Peyer's patch (tissue), 4 donors: ENCODE results near the gene HAND2.

Experiments used
- POLR2A ChIP-seq, 2 donors: fragments of 450-650 bp; IDR thresholded peaks; one replicate each; pipeline ENCODE4 v1.5.1; 2017; ENCODE audit warnings: antibody characterized with exemption in 2 of 2, mild to moderate bottlenecking in 2 of 2, moderate library complexity in 2 of 2
- TF ChIP-seq, protein P1 (sequence below), 6 experiments: fragments of 450-650 bp in 4 of 6; fragments of 200-600 bp in 2 of 6; sonication (generic) in 1 of 6; IDR thresholded peaks; one replicate each; pipeline ENCODE4 v1.5.1; 2017 to 2019; ENCODE audit warnings: antibody characterized with exemption in 6 of 6, mild to moderate bottlenecking in 3 of 6, moderate library complexity in 1 of 6

DNA sequence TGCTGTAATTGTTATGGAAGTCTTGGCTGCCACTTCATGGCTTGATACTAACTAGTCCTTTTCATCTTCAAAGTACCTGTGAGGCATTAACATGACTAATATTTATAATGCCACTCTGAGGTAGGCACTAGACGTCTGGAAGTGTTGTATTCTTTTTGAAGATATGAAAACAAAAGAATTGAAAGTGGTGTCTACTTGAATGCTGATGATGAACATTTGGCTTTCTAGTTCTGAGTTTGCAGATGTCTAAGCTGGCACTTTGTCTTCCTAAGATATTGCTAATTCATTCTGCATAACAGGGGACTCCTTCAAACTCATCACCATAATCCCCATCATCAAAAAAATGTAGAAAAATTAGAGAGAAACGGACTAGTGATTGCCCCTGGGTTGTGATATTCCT, 41.6 kb upstream of the HAND2 start:
- TF ChIP-seq POLR2A (IDR thresholded peaks at IDR 0.05) = no peak
- TF ChIP-seq, protein P1, sequence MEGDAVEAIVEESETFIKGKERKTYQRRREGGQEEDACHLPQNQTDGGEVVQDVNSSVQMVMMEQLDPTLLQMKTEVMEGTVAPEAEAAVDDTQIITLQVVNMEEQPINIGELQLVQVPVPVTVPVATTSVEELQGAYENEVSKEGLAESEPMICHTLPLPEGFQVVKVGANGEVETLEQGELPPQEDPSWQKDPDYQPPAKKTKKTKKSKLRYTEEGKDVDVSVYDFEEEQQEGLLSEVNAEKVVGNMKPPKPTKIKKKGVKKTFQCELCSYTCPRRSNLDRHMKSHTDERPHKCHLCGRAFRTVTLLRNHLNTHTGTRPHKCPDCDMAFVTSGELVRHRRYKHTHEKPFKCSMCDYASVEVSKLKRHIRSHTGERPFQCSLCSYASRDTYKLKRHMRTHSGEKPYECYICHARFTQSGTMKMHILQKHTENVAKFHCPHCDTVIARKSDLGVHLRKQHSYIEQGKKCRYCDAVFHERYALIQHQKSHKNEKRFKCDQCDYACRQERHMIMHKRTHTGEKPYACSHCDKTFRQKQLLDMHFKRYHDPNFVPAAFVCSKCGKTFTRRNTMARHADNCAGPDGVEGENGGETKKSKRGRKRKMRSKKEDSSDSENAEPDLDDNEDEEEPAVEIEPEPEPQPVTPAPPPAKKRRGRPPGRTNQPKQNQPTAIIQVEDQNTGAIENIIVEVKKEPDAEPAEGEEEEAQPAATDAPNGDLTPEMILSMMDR (IDR thresholded peaks at IDR 0.05) = no peak
